Gastroesophageal sphincter (tissue), 4 donors: ENCODE data around the gene ELANE. TPM values are rescaled to one million over a fixed set of nuclear protein-coding genes. Genes with fewer than 3 reads are reported as not detected.

Experiments used
- ATAC-seq: fragments of 150-250 bp; one replicate; pipeline ENCODE4 v1.9.1; 2016; ENCODE audit warnings: mild to moderate bottlenecking, moderate library complexity
- H3K27ac ChIP-seq, 4 donors: fragments of 200-600 bp; sonication (generic) in 3 of 4; 1 replicate in 3 of 4; 2 replicates in 1 of 4; pipeline ENCODE4 v1.5.1; 2016 to 2019
- H3K27me3 ChIP-seq: fragments of 200-600 bp; sonication (generic); one replicate; pipeline ENCODE4 v1.5.1; 2019
- H3K36me3 ChIP-seq, 2 donors: fragments of 200-600 bp; sonication (generic); one replicate each; pipeline ENCODE4 v1.5.1; 2019; ENCODE audit warnings: control low read depth in 1 of 2
- H3K4me1 ChIP-seq, 3 donors: fragments of 200-600 bp; sonication (generic); 1 replicate in 2 of 3; 2 replicates in 1 of 3; pipeline ENCODE4 v1.5.1; 2016 to 2019; ENCODE audit warnings: control low read depth in 2 of 3
- H3K4me3 ChIP-seq, 2 donors: fragments of 200-600 bp; sonication (generic); one replicate each; pipeline ENCODE4 v1.5.1; 2019; ENCODE audit warnings: mild to moderate bottlenecking in 1 of 2, moderate library complexity in 1 of 2
- H3K9me3 ChIP-seq, 3 donors: fragments of 200-600 bp; sonication (generic); one replicate each; pipeline ENCODE4 v1.5.1; 2017 to 2019; ENCODE audit warnings: control low read depth in 2 of 3
- EP300 ChIP-seq: sonication (generic); formaldehyde crosslinking; IDR thresholded peaks from one replicate; pipeline ENCODE4 v1.6.1; 2017; ENCODE audit warnings: antibody characterized with exemption, mild to moderate bottlenecking
- POLR2A ChIP-seq, 2 donors: fragments of 450-650 bp; IDR thresholded peaks; one replicate each; pipeline ENCODE4 v1.6.1; 2017; ENCODE audit warnings: antibody characterized with exemption in 2 of 2, mild to moderate bottlenecking in 2 of 2, moderate library complexity in 1 of 2
- POLR2AphosphoS5 ChIP-seq: sonication (generic); formaldehyde crosslinking; IDR thresholded peaks from one replicate; pipeline ENCODE4 v1.6.1; 2017; ENCODE audit warnings: antibody characterized with exemption
- WGBS, 2 donors: methylation state at CpG; one replicate each; pipeline ENCODE4 v1.1.5; 2018; ENCODE audit warnings: low coverage in 1 of 2; 5-methylcytosine and 5-hydroxymethylcytosine counted together
- total RNA-seq, 4 donors: library from RNA; depleted of rRNA; stranded (reverse); fragments of >200 nt; gene quantifications; one replicate each; pipeline ENCODE4 v1.1.0, GENCODE V29; 2016
- TF ChIP-seq, protein P1 (sequence below), 4 experiments: fragments of 200-600 bp in 2 of 4; fragments of 450-650 bp in 2 of 4; sonication (generic) in 1 of 4; IDR thresholded peaks; one replicate each; pipeline ENCODE4 v1.5.1; 2017 to 2019; ENCODE audit warnings: antibody characterized with exemption in 4 of 4, mild to moderate bottlenecking in 2 of 4, moderate library complexity in 2 of 4

Gene ELANE
- total RNA-seq, 4 donors from 2014 or later = 0.49 to 2.3 (median 1.7) TPM

GRCh38 chr19:807627-808422, 44.3 kb upstream of the ELANE start:
- H3K4me3 ChIP-seq = no peak overlapping the region
- no peaks in the 10 kb centered on the region for H3K27me3 ChIP-seq
- H3K36me3 ChIP-seq = peaks cover 4 to 94% of the 10 kb centered on the region in 2 donors
- H3K4me1 ChIP-seq = peaks cover 0 to 41% (median 9%) of the 10 kb centered on the region in 3 donors
- no peaks in the 10 kb centered on the region for H3K9me3 ChIP-seq
- no peak overlapping the region for H3K27ac ChIP-seq
- TF ChIP-seq POLR2AphosphoS5 (no peak), POLR2A (IDR thresholded peaks at IDR 0.05) (no peak), EP300 (no peak)
- TF ChIP-seq, protein P1, sequence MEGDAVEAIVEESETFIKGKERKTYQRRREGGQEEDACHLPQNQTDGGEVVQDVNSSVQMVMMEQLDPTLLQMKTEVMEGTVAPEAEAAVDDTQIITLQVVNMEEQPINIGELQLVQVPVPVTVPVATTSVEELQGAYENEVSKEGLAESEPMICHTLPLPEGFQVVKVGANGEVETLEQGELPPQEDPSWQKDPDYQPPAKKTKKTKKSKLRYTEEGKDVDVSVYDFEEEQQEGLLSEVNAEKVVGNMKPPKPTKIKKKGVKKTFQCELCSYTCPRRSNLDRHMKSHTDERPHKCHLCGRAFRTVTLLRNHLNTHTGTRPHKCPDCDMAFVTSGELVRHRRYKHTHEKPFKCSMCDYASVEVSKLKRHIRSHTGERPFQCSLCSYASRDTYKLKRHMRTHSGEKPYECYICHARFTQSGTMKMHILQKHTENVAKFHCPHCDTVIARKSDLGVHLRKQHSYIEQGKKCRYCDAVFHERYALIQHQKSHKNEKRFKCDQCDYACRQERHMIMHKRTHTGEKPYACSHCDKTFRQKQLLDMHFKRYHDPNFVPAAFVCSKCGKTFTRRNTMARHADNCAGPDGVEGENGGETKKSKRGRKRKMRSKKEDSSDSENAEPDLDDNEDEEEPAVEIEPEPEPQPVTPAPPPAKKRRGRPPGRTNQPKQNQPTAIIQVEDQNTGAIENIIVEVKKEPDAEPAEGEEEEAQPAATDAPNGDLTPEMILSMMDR (IDR thresholded peaks at IDR 0.05) = no peak
- 74 to 85% methylated on average over 17 to 25 of the region's 44 CpGs for WGBS, 2 donors
- ATAC-seq = no peak

DNA sequence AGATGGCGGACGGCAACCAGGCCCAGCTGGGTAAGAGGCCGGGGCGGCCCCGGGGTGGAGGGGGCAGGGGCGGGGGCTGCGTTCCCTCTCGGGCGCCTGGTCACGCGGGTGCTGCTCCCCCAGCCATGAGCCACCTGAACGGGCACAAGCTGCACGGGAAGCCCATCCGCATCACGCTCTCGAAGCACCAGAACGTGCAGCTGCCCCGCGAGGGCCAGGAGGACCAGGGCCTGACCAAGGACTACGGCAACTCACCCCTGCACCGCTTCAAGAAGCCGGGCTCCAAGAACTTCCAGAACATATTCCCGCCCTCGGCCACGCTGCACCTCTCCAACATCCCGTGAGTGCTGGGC, 43.7 kb upstream of the ELANE start:
- H3K27ac ChIP-seq = no peak overlapping the region
- H3K9me3 ChIP-seq = no peaks in the 10 kb centered on the region
- no peak overlapping the region for H3K4me3 ChIP-seq
- peaks cover 4 to 97% of the 10 kb centered on the region in 2 donors for H3K36me3 ChIP-seq
- H3K27me3 ChIP-seq = no peaks in the 10 kb centered on the region
- H3K4me1 ChIP-seq = peaks cover 0 to 35% (median 3%) of the 10 kb centered on the region in 3 donors
- ATAC-seq = no peak
- TF ChIP-seq EP300 = no peak
- no peak for TF ChIP-seq POLR2A (IDR thresholded peaks at IDR 0.05)
- no peak for TF ChIP-seq POLR2AphosphoS5
- TF ChIP-seq, protein P1 (IDR thresholded peaks at IDR 0.05) = no peak
- WGBS, 2 donors = no CpG with 5 or more reads among the region's 26 CpGs

DNA sequence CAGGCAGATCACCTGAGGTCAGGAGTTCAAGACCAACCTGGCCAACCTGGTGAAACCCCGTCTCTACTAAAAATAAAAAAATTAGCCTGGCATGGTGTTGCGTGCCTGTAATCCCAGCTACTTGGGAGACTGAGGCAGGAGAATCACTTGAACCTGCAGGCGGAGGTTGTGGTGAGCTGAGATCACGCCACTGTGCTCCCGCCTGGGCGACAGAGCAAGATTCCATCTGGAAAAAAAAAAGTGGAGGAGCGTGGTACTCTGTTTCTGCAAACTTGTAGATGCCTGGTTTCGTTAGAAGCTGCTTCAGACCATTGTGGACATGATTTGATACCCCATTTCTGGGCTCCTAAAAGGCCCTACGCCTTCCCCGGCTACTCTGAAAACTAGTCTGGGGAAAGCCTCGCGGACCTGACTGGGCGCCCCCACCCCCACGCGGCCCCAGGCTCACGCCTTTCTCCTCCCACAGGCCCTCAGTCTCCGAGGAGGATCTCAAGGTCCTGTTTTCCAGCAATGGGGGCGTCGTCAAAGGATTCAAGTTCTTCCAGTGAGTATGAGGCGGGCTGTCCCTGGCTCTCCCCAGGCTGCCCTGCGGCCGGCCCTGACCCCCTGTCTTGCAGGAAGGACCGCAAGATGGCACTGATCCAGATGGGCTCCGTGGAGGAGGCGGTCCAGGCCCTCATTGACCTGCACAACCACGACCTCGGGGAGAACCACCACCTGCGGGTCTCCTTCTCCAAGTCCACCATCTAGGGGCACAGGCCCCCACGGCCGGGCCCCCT, 41.8 kb upstream of the ELANE start:
- TF ChIP-seq POLR2A (IDR thresholded peaks at IDR 0.05) (no peak), POLR2AphosphoS5 (no peak), EP300 (no peak)
- TF ChIP-seq, protein P1 (IDR thresholded peaks at IDR 0.05) = no peak
- Histone ChIP-seq H3K4me3 (no peak overlapping the region), H3K27ac (no peak overlapping the region), H3K9me3 (no peaks in the 10 kb centered on the region), H3K36me3 (peaks cover 4 to 84% of the 10 kb centered on the region in 2 donors), H3K27me3 (no peaks in the 10 kb centered on the region), H3K4me1 (peaks cover 0 to 17% (median 0%) of the 10 kb centered on the region in 3 donors)
- 82 to 83% methylated on average over 8 to 10 of the region's 30 CpGs for WGBS, 2 donors
- no peak for ATAC-seq

GRCh38 chr19:810883-811489, 41.1 kb upstream of the ELANE start:
- WGBS, 2 donors = 72% methylated on average over 16 of the region's 25 CpGs; no CpG with 5 or more reads in 1 of the 2 donors
- Histone ChIP-seq H3K36me3 (peaks cover 4 to 77% of the 10 kb centered on the region in 2 donors), H3K27ac (no peak overlapping the region)

More at GRCh38 chr19:810883-811489, 41.1 kb upstream of the ELANE start:
- TF ChIP-seq POLR2AphosphoS5 (no peak), POLR2A (IDR thresholded peaks at IDR 0.05) (no peak), EP300 (no peak)
- TF ChIP-seq, protein P1 (IDR thresholded peaks at IDR 0.05) = no peak
- H3K9me3 ChIP-seq = no peaks in the 10 kb centered on the region
- no peak for ATAC-seq
- H3K4me3 ChIP-seq = no peak overlapping the region
- peaks cover 0 to 11% (median 0%) of the 10 kb centered on the region in 3 donors for H3K4me1 ChIP-seq
- no peaks in the 10 kb centered on the region for H3K27me3 ChIP-seq
